IMR-90 (cell line): ENCODE data around the gene TINAG.
A peak's percentile ranks its signal among the peaks of the same experiment; 100 is the strongest.

Experiments
- CEBPB ChIP-seq: IDR thresholded peaks from 2 replicates; pipeline ENCODE4 v1.6.1; 2012; ENCODE audit warnings: low read depth, low read length, improper control_type of control experiment
- CHD1 ChIP-seq: IDR thresholded peaks from 2 replicates; pipeline ENCODE4 v1.6.1; 2012; ENCODE audit warnings: low read depth, low read length, improper control_type of control experiment
- FOS ChIP-seq: fragments of 150-350 bp; IDR thresholded peaks from 2 replicates; pipeline ENCODE4 v1.6.1; 2016; ENCODE audit warnings: low read depth, low read length
- MAFK ChIP-seq: IDR thresholded peaks from 2 replicates; pipeline ENCODE4 v1.6.1; 2012; ENCODE audit warnings: low read depth, low read length, improper control_type of control experiment
- MXI1 ChIP-seq: IDR thresholded peaks from 2 replicates; pipeline ENCODE4 v1.6.1; 2012; ENCODE audit warnings: low read depth, mild to moderate bottlenecking, low read length, moderate library complexity, borderline replicate concordance
- NFE2L2 ChIP-seq: fragments of 150-350 bp; IDR thresholded peaks from 2 replicates; pipeline ENCODE4 v1.6.1; 2016; ENCODE audit warnings: low read depth, mild to moderate bottlenecking, low read length
- POLR2A ChIP-seq: IDR thresholded peaks from 2 replicates; pipeline ENCODE4 v1.6.1; 2012; ENCODE audit warnings: mild to moderate bottlenecking, low read depth, low read length
- RAD21 ChIP-seq: IDR thresholded peaks from 2 replicates; pipeline ENCODE4 v1.6.1; 2012; ENCODE audit warnings: low read length, improper control_type of control experiment
- RCOR1 ChIP-seq: IDR thresholded peaks from 2 replicates; pipeline ENCODE4 v1.6.1; 2012; ENCODE audit warnings: mild to moderate bottlenecking, low read length, improper control_type of control experiment; ENCODE audit not compliant: insufficient replicate concordance
- RFX5 ChIP-seq: IDR thresholded peaks from 2 replicates; pipeline ENCODE4 v1.8.0; 2012; ENCODE audit warnings: low read depth, mild to moderate bottlenecking, low read length, moderate library complexity
- SMC3 ChIP-seq: fragments of 150-350 bp; IDR thresholded peaks from 2 replicates; pipeline ENCODE4 v1.6.1; 2016; ENCODE audit warnings: low read depth, mild to moderate bottlenecking, antibody characterized with exemption, low read length, moderate library complexity
- TF ChIP-seq, protein P1 (sequence below): conservative IDR thresholded peaks from 2 replicates; pipeline ENCODE4 v1.5.1; 2012; ENCODE audit warnings: mild to moderate bottlenecking, low read depth, low read length, improper control_type of control experiment
- TF ChIP-seq, protein P2 (sequence below): fragments of 150-350 bp; IDR thresholded peaks from 2 replicates; pipeline ENCODE4 v1.6.1; 2016; ENCODE audit warnings: low read depth, mild to moderate bottlenecking, low read length, moderate library complexity, borderline replicate concordance

DNA sequence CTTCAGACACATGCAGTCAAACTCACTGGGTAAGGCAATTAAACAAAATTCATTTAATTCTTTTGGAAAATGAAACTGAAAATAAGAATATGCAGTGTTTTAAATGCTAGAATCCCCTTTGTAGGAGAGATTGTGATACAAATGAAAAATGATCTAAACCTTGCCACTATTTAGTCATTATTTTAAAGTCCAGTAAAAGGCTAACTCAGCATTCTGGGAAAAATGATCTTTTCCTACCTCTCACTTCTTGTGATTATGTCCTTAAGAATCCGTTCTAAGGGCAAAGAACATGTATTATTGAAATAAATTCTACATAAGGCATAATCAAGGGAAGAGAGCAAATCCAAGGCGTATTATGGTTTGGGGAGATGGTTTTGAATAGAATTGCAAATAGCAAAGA lies 46.4 kb downstream of the TINAG start:
- TF ChIP-seq SMC3 (no peak), MAFK (peak; percentile 64; the same call in 1 of the 2 replicates), RFX5 (no peak), RAD21 (no peak), POLR2A (no peak), CHD1 (no peak), CEBPB (no peak), MXI1 (no peak), NFE2L2 (no peak), FOS (no peak), RCOR1 (no peak)
- TF ChIP-seq, protein P1, sequence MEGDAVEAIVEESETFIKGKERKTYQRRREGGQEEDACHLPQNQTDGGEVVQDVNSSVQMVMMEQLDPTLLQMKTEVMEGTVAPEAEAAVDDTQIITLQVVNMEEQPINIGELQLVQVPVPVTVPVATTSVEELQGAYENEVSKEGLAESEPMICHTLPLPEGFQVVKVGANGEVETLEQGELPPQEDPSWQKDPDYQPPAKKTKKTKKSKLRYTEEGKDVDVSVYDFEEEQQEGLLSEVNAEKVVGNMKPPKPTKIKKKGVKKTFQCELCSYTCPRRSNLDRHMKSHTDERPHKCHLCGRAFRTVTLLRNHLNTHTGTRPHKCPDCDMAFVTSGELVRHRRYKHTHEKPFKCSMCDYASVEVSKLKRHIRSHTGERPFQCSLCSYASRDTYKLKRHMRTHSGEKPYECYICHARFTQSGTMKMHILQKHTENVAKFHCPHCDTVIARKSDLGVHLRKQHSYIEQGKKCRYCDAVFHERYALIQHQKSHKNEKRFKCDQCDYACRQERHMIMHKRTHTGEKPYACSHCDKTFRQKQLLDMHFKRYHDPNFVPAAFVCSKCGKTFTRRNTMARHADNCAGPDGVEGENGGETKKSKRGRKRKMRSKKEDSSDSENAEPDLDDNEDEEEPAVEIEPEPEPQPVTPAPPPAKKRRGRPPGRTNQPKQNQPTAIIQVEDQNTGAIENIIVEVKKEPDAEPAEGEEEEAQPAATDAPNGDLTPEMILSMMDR, result no peak
- TF ChIP-seq, protein P2, sequence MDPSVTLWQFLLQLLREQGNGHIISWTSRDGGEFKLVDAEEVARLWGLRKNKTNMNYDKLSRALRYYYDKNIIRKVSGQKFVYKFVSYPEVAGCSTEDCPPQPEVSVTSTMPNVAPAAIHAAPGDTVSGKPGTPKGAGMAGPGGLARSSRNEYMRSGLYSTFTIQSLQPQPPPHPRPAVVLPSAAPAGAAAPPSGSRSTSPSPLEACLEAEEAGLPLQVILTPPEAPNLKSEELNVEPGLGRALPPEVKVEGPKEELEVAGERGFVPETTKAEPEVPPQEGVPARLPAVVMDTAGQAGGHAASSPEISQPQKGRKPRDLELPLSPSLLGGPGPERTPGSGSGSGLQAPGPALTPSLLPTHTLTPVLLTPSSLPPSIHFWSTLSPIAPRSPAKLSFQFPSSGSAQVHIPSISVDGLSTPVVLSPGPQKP, result no peak
